Measurements from ENCODE around the gene PARVB.

PARVB gene

DNA sequence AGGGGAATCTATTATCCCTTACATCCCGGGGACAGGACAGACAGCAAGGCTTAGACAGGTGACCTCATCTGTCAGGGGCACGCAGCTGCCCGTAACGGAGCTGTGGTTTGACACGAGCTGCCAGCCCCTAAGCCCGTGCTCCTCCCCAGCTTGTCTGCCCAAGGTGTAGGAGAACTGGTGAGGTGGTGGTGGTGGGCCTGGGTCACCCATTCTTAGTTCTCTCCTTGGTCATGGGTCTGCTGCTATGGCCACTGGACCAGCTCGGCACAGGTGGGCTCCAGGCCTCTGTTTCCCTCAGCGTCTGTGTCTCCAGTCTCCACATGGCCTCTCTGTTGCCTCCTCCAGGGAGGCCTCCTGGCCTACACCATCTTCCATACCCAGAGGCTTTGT lies 162.0 kb downstream of the PARVB start:
- DNase-seq: no peak

DNA sequence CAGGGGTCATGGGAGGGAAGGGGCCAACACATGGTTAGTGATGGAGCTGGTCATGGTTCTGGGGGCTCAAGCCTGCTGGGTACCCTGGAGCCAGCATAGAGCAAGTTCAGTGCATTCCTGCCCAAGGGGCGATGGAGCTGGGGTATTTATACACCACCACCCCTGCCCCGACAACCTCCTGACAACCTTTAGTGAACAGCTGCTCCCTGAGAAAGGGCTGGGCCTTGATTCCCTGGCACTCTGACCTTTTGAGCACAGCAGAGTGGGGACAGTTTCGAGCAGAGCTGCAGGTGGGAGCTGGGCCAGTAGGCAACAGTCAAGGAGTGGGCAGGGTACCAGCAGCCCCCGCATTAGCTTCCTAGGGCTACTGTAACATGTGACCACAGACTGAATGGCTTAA lies 162.6 kb downstream of the PARVB start:
- no peak for DNase-seq

DNA sequence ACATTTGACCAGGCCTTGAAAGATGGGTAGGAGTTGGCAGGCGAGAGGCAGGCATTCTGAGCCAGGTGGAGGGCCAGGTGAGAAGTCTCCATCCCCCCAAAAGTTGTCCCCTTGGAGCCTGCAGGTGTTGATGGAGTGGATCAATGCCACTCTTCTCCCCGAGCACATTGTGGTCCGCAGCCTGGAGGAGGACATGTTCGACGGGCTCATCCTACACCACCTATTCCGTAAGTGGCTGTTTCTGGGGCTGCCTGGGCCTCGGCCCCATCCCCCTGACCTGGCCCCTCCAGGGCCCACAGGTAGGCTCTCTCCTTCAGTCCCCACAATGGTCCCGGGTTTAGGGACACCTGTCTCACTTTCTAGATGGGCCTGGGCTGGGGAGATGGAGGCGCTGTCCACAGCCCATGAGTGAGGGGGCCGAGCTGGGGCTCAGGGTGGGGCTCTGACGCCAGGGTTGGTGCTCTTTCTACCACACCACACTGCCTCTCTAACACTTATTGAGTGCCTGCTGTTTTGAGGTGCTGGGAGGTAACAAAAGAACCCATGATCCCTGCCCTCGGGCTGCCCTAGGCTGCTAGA lies 163.6 kb downstream of the PARVB start:
- DNase-seq: no peak

DNA sequence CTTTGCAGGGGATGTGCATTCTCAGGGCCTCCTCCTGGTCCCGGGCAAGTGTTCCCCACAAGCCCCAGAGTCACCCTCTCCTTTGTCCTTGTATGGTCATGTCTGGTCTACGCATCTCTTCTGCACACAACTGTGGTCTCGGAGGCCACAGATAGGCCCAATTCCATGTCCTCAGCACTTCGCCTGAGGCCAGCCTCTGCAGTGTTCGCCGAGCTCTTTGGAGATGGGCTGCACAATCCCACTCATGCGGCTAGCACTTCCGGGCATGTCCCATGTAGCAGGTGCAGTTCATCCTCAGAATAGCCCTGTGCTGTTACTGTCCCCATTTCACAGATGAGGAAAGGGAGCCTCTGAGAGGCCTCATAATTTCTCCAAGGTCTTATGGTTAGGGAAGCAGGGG lies 164.2 kb downstream of the PARVB start:
- DNase-seq: no peak

DNA sequence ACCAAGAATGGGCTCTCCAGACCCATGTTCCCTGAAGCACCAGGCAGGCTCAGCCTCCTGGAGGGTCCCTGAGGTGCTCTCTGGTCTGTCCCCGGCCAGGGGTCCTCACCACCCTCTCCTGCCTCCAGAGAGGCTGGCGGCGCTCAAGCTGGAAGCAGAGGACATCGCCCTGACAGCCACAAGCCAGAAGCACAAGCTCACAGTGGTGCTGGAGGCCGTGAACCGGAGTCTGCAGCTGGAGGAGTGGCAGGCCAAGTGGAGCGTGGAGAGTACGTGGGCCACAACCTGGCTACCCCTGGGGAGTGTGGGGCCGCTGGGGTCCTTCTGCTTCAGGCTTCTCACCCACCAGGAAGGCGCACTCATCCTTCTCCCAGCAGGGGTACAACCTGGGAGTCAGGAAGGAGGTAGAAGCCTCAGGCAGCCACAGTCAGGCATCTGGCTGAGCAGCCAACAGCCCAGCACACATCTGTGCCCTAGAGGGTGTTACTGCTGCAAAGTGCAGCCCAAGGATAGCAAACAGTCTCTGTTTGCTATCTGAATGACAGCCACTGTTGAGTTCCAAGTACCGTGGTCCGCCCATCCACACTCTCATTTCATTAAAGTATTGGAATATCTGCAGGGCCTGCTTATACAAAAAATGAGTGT lies 165.0 kb downstream of the PARVB start:
- no peak for DNase-seq

DNA sequence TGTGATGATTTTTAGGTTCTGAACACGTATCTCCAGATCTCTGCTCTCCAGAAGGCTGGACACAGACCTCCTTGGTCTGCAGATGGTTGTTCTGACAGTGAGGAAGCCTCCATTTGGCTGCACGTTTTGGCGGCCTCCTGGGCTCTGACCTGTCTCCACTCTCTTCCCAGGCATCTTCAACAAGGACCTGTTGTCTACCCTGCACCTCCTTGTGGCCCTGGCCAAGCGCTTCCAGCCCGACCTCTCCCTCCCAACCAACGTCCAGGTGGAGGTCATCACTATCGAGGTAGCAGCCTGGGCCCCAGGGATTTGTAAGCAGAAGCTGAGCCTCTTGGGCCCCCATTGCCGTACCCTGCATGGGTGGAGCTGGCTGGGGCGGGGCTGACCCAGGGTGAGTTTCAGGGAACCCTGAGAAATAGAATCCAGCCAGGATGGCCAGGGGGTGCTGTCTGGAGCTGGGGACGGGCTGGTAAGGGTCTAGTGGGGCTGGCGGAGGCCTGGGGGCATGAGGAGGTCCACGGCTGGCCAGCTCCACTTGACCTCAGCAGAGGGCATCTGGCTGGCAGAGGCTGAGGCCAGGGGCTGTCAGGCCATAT lies 166.4 kb downstream of the PARVB start:
- no peak for DNase-seq

DNA sequence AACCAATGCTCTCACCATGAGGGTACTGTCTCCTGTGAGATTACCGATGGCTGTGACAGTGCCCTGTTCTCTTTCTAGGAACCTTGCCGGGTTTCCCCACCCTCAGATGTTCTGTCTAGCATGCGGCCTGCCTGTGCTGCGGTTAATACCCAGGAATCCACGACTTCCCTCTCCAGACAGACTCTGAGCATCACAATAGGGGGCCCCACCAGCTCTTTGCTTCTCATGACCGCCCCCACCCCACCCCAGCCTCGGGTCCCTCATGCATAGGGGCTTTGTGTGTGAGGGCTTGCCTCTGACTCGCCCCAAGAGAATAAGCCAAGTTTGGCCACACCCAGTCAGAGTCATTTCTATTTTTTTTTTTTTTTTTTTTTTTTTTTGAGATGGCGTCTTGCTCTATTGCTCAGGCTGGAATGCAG lies 166.9 kb downstream of the PARVB start:
- no peak for DNase-seq

DNA sequence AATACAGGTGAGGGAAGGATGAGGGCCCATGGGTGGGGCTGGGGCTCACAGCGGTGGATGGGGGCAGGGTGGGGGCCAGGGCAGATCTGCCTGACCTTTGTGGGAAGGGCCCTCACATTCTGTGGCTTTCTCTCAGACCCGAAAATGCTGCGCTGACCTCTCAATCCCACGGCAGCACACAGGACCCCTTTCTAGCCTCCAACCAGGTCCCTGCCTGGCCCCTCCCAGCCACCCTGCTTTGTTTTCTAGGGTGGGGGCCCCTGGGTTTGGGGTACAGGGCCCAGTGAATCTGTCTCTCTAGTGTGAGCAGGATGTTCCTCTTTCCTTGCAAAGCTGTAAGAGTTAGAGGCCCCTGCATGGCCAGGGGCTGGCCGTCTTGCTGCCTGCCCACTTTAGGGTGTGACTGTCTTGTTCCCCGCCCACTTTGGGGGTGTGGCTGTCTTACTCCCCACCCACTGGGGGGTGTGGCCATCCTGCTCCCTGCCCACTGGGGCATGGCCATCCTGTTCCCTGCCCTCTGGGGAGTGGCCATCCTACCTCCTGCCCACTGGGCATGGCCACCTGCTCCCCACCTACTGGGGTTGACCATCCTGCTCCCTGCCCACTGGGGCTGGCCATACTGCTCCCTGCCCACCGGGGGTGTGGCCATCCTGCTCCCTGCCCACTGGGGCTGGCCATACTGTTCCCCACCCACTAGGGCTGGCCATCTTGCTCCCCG lies 168.2 kb downstream of the PARVB start:
- DNase-seq: peak; percentile 78

DNA sequence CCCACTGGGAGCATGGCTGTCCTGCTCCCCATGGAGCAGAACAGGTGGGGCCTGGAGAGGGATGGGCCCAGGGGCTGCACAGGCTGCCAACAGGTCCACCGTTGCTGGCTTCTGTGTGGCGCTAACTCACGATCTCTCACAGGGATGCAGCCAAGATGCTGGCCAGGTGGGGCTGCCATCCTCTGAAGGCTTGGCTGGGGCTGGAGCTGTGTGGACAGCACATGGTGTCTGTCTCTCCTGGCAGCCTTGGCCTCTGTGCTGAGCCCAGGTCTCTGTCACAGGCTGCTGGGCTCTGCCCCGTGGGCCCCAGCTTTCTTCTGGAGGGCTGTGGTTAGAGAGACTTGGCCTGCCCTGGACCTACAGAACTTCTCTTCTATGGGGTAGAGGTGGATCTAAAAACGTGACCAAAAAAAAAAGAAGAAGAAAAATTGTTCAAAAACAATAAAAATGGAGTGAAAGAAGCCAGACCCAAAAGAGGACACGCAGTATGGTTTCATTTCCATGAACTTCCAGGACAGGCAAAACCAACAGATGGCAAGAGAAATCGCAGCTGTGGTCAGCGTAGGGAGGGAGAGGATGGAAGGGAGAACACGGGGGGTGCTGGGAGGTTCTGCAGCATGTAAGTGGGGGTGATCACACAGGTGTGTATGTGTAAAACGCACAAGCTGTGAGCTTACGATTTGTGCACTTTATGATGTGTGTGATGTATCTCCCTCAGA lies 168.9 kb downstream of the PARVB start:
- peak; percentile 66 for DNase-seq

DNA sequence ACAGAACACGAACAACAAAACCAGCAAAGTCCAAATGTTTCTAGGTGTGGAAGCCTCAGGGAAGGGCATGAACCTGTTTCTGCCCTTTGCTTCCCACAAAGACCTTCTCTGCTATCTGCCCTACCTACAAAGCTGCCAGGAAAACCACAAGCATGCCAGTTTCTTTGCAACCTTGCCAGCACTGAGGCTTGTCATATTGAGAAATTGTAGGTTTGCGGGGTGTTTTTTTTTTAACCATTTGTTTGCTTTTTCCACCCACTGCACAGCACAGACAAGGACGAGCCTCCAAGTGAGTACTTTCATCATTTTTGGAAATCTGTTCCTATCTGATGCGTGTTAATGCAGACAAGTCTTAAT lies 169.4 kb downstream of the PARVB start:
- DNase-seq: peak; percentile 83

DNA sequence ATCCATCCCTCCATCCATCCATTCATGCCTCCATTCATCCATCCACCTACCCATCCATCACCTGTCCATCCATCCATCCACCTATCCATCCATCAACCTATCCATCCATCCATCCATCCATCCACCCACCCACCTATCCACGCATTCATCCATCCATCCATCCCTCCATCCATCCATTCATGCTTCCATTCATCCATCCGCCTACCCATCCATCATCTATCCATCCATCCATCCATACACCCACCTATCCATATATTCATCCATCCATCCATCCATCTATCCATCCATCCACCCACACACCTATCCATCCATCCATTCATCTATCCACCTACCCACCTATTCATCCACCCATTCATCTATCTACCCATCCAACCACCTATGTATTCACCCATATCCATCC lies 170.5 kb downstream of the PARVB start:
- DNase-seq: no peak

DNA sequence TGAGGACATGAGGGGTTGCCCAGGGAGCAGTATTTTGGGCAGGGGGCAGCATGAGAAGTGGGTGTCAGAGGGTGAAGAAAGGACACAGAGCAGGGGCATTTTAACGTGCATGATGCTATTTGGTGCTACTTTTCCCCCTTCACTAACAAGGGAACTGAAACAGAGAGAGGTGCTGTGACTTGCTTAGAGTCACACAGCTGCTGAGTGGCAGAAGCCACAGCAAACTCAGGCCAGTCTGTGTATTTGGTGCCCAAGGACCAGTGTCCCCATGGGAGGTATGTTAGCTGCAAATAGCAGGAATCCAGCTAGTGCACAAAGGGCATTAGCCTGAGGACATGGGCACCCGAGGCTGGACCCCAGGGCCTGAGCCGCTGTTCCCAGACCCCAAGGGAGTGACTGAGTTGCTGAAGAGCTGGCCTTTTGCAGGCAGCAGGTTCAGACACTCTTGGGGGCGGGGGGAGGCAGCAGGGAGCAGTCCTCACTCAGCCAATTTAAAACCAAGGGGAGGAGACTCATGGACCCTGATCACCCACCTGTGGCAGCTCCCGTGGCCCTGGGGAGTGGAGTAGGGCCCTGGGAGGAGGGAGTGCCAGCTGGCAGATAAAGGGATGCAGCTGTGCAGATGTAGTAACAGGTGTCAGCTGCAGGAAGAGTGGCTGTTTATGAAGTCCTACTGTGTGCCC lies 171.2 kb downstream of the PARVB start:
- no peak for DNase-seq

DNA sequence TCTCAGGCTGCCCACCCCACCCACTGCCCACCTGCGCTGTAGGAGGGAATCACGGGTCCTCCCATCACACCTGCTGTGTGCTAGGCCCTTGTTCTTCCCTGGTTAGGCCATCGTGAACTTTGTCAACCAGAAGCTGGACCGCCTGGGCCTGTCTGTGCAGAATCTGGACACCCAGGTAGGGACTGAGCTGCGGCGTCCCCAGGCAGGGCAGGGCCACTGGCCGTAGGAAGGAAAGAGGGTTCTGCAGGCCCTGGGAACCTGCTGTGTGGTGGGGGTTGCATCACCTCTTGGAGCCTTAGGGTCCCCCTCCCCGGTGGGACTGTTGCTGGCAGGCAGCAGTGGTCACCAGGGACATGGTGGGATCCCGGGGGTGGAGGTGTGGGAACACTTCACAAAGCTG lies 172.1 kb downstream of the PARVB start:
- no peak for DNase-seq

DNA sequence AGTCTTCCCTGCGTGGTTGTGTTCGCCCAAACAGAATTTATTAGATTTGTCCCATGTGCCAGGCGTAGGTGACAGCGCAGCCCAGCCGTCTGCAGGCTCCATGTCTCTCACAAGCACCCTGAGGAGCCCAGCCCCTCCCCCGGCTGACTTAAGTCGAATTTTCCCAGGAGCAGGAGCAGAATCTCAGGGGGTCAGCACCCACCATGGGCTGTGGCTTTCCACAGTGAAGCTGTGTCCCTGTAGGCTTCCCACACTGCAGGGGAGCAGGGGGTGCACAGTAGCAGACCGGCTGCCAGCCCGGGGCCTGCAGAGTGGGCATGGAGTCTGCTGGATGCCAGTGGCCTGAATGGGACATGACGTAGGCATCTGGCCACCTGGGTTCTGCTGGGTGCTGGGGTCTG lies 172.6 kb downstream of the PARVB start:
- DNase-seq: no peak

DNA sequence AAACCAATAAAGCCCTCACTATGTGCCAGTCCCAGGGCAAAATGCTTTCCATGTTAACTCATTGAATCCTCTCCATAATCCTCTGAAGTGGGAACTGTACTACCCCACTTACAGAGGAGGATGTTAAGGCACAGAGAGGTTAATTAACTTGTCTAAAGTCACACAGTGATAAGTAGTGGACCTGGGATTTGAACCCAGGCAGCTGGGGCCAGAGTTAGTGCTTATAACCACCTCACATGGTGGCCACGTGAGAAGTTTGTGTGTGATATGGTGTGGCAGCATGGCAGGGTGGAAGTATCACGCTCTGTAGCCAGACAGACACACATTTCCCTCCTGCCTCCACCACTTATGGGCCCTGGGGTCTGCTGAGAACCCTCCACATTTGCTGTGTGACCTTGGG lies 173.2 kb downstream of the PARVB start:
- DNase-seq: no peak

DNA sequence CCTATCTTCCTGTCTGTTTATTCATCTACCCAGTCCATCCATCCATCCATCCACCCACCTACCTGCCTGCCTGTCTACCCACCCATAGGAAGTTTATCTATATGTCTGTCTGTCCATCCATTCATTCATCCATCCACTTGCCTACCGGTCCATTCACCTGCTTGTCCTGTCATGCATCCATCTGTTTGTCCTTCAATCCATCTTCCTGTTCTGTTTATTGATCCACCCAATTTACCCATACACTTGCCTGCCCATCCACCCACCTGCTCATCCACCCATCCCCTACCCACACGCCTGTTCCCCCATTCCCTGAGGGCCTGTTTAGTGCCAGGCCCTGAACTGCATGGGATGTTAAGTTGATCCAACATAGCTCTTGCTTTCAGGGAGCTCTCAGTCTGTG lies 175.1 kb downstream of the PARVB start:
- no peak for DNase-seq

DNA sequence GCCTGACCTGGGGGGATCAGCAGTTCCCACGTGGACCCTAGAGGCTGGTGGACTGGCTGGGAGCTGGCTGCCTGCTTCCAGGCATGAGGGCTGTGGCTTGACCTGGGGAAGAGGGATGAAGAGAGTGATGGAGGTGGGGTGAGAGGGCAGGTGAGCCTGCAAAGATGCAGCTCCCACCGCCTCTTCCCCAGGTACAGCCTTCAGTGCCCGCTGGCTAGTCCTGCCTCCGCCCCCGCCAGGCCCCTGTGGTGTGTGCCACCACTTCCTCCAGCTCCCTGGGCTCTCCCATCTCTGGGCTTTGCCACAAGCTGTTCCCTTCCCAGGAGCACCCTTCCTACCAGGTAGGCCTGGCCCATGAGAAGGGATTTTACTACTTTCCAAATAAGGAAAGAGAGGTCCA lies 175.8 kb downstream of the PARVB start:
- DNase-seq: no peak

DNA sequence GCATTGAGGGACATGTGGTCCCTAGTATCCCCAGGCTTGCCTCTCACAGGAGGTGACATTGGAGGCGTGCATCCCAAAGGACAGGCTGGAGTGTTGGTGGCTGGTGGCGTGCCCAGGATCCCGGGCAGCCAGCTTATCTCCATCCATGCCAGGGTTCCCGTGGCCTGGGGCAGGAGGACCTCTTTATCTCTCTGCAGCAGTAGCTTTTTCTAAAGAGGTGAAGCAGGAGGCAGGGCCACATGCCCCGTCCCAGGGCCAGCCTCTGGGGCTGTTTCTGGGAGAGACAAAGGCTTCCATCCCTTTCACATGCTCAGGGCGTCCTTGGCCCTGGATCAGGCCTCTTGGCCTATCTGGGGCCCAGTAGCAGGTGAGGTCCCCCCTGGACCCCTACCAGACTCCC lies 176.3 kb downstream of the PARVB start:
- no peak for DNase-seq

DNA sequence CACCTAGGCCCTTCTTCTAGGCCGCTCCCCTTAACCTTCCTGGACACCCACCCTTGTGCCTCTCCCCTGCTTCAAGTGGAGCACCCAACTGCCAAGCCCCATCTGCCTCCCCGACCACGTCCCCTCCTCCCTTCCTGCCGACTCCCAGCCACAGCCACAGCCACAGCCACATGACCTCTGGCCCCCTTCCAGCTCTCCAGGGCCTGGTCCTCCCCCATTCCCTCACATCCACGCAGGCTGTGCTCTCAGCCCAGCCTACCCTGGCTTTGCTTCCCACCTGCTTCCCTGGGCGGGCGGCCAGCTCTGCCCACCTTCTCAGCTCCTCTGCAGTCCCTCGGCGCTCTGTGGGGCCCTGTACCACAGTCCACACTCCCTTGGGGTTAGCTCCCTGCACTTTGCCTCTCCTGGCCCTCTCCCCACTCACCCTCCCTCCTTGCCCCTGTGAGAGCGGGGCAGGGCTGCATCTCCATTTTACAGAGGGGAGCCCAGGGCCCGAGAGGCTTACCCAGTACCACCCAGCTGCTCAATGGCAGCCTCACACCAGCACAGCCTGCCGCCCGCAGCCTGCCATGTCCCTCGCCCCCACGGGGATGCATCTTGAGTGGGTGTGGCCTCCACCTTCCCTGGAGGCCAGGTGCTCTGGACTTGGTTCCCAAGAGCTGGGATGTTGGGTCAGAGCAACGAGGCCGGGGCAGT lies 176.9 kb downstream of the PARVB start:
- peak; percentile 47 for DNase-seq

DNA sequence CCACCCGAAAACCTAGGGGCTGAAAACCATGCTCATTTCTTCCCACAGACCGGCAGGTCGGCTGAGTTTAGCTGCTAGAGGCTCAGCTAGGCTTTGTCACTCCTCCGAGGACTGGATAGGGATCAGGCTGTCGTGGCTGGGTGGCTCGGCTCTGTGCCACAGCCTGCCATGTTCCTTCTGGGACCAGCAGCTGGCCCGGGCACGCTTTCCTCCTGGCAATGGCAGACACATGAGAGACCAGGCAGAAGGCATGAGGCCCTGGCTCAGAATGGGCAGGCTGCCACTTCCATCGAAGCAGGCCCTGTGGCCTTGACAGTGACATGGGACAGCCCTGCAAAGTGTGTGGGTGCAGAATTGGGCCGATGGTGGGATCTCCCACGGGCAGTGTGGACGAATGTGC lies 177.6 kb downstream of the PARVB start:
- DNase-seq: no peak

DNA sequence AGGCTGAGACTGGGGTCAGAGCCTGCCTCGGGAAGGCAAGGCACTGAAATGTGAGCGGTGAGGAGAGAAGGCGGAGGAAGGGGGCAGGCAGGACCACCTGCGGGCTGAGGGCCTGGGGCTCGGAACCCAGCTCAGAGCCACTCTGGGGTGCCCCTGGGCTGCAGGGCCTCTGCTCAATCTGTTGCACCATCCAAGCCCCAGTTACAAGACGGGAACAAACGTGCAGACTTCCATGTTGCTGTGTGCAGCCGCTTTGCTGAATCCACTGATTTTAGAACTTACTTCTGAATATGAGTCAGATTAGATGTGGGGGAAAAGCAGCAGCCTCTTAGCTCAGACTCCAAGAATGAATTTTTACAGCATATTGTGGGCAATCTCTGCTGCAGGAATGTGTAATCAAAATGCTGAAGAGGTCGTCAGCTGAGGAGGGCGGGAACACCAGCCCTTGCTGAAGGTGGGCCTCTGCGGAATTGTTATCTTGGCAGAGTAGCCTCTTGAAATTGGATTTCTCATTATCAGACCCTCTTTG lies 178.2 kb downstream of the PARVB start:
- DNase-seq: no peak

DNA sequence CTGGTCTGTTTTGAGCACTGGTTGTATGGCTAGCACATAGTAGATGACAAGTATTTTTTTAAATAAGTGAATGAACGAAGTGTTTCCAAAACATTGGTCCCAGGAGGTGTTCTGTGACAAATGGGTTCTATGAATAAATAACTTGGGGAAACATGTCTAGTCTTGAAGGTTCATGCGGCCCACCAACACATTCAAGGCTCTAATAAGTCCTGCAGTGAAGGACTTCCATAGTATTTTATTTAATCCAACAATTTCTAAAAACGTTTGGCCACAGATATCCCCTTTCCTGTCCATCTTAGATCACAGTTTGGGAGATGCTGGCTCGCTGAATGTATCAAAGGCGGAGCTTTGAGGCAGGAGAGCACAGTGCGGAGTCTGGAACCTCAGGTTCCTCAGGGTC lies 179.1 kb downstream of the PARVB start:
- DNase-seq: no peak
